Transverse colon (tissue), 3 donors: ENCODE results near the gene RAPGEFL1.

Experiments used
- EP300 ChIP-seq: sonication (generic); formaldehyde crosslinking; IDR thresholded peaks from one replicate; pipeline ENCODE4 v1.6.1; 2017; ENCODE audit warnings: antibody characterized with exemption, low read depth
- TF ChIP-seq, protein P1 (sequence below), 5 experiments: fragments of 200-600 bp in 3 of 5; fragments of 450-650 bp in 2 of 5; sonication (generic) in 3 of 5; IDR thresholded peaks; 1 replicate in 2 of 5; 2 replicates in 3 of 5; pipeline ENCODE4 v1.5.1; 2016 to 2017; ENCODE audit warnings: antibody characterized with exemption in 5 of 5, inconsistent platforms in 3 of 5, mild to moderate bottlenecking in 2 of 5, moderate library complexity in 1 of 5

DNA sequence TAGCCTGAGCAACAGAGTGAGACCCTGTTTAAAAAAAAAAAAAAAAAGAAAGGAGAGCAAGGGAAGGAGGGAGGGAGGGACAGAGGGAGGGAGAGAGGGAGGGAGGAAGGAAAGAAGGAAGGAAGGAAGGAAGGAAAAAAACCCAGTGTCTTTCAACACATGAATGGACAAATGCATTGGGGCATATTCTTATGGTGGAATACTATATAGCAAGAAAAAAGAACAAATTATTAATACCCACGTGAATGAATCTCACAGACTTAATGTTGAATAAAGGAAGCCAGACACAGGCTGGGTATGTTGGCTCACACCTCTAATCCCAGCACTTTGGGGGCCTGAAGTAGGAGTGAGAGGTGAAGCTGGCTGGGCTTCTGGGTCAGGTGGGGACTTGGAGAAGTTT lies 20.3 kb downstream of the RAPGEFL1 start:
- TF ChIP-seq, protein P1, sequence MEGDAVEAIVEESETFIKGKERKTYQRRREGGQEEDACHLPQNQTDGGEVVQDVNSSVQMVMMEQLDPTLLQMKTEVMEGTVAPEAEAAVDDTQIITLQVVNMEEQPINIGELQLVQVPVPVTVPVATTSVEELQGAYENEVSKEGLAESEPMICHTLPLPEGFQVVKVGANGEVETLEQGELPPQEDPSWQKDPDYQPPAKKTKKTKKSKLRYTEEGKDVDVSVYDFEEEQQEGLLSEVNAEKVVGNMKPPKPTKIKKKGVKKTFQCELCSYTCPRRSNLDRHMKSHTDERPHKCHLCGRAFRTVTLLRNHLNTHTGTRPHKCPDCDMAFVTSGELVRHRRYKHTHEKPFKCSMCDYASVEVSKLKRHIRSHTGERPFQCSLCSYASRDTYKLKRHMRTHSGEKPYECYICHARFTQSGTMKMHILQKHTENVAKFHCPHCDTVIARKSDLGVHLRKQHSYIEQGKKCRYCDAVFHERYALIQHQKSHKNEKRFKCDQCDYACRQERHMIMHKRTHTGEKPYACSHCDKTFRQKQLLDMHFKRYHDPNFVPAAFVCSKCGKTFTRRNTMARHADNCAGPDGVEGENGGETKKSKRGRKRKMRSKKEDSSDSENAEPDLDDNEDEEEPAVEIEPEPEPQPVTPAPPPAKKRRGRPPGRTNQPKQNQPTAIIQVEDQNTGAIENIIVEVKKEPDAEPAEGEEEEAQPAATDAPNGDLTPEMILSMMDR (IDR thresholded peaks at IDR 0.05): no peak
- TF ChIP-seq EP300: no peak
